Kidney (tissue), 14 donors: ENCODE data around the gene HLA-DQB2. TPM values are rescaled to one million over a fixed set of nuclear protein-coding genes. Genes with fewer than 3 reads are reported as not detected.
"Not testable (repeated sequence)": the region's sequence is repeated elsewhere in the genome, so short reads cannot be mapped to it uniquely, and the experiment has no call there.

ENCODE experiments used
- DNase-seq, 5 donors: peaks; one replicate each; pipeline ENCODE4 v3.0.0-alpha.2; 2013 to 2020
- FAIRE-seq: peaks from 2 replicates; lab custom pipeline; 2012; peaks lifted over from hg19 to GRCh38; lab: Jason Lieb, UNC
- H3K27ac ChIP-seq, 2 donors: one replicate each; pipeline ENCODE4 v1.7.0; 2013; ENCODE audit warnings: low read depth in 2 of 2, low read length in 2 of 2, inconsistent platforms in 1 of 2
- H3K27me3 ChIP-seq: one replicate; pipeline ENCODE4 v1.7.1; 2013; ENCODE audit warnings: low read length, inconsistent platforms; ENCODE audit not compliant: control insufficient read depth, insufficient read depth
- H3K36me3 ChIP-seq, 3 donors: one replicate each; pipeline versions ENCODE4 v1.7.0 to v1.7.1; 2013; ENCODE audit warnings: low read length in 3 of 3, control low read depth in 1 of 3, inconsistent platforms in 1 of 3; ENCODE audit not compliant: insufficient read depth in 3 of 3, control insufficient read depth in 2 of 3
- H3K4me1 ChIP-seq, 3 donors: one replicate each; pipeline versions ENCODE4 v1.7.0 to v1.7.1; 2013; ENCODE audit warnings: low read length in 3 of 3, inconsistent platforms in 1 of 3, low read depth in 1 of 3; ENCODE audit not compliant: control insufficient read depth in 2 of 3, insufficient read depth in 2 of 3
- H3K4me3 ChIP-seq, 3 donors: one replicate each; pipeline versions ENCODE4 v1.7.0 to v1.8.1; 2013; ENCODE audit warnings: low read length in 3 of 3, control low read depth in 1 of 3, inconsistent platforms in 1 of 3
- H3K9ac ChIP-seq, 3 donors: one replicate each; pipeline versions ENCODE4 v1.7.0 to v1.7.1; 2013; ENCODE audit warnings: low read length in 3 of 3, control low read depth in 1 of 3, inconsistent platforms in 1 of 3
- H3K9me3 ChIP-seq, 3 donors: one replicate each; pipeline versions ENCODE4 v1.7.0 to v1.7.1; 2013; ENCODE audit warnings: low read length in 3 of 3, control low read depth in 1 of 3, inconsistent platforms in 1 of 3; ENCODE audit not compliant: control insufficient read depth in 2 of 3, insufficient read depth in 1 of 3
- CTCF ChIP-seq: IDR thresholded peaks from 3 replicates; pipeline ENCODE4 v1.5.1; 2012; ENCODE audit warnings: mild to moderate bottlenecking, moderate library complexity, borderline replicate concordance; ENCODE audit not compliant: insufficient read depth; ENCODE audit errors: extremely low read depth
- intact Hi-C: fragments of 100-400 bp; cut with DNase I; formaldehyde crosslinking; loops from one replicate; pipeline ENCODE4 v1.11.1; 2022
- polyA plus RNA-seq: library from polyadenylated mRNA; stranded (reverse); fragments of 350-450 nt; fragmentation: Illumina TruSeq; extraction: RNeasy Lipid Tissue Mini Kit (QIAGEN cat#74804); gene quantifications from one replicate; pipeline ENCODE4 v1.2.3, GENCODE V29; 2014; ENCODE audit warnings: low read depth, low replicate concordance; ENCODE audit not compliant: insufficient read depth
- total RNA-seq: library from RNA; stranded (reverse); fragmentation: NEBNext Ultra II Directional; extraction: Animal tissue kit (Norgen Biotek cat#: 25700); gene quantifications from one replicate; pipeline ENCODE4 v1.2.1, GENCODE V29; 2021
- donor health status: control.
- donor health status: control.
- donor health status: control.
- donor health status: control.
- donor health status: control.
- donor health status: DM: yes; HTN: yes; CAD: no.
- donor health status: Normal renal cell carcinoma (clear cell type).

Gene HLA-DQB2
- total and polyA plus RNA-seq, 2 donors from 2014 or later, result 1.7 to 15.1 TPM

GRCh38 chr6:32761548-32761947, 1.8 kb downstream of the HLA-DQB2 start:
- no peaks in the 10 kb centered on the region for H3K9me3 ChIP-seq
- no peak for FAIRE-seq
- H3K4me3 ChIP-seq, result no peak overlapping the region
- no peak overlapping the region for H3K9ac ChIP-seq
- TF ChIP-seq CTCF, result no peak
- intact Hi-C loops, result no loop called here
- no peaks in the 10 kb centered on the region for H3K36me3 ChIP-seq
- peaks cover 4% of the 10 kb centered on the region for H3K27me3 ChIP-seq
- DNase-seq, result no peak
- H3K4me1 ChIP-seq, result no peaks in the 10 kb centered on the region
- no peak overlapping the region for H3K27ac ChIP-seq

DNA sequence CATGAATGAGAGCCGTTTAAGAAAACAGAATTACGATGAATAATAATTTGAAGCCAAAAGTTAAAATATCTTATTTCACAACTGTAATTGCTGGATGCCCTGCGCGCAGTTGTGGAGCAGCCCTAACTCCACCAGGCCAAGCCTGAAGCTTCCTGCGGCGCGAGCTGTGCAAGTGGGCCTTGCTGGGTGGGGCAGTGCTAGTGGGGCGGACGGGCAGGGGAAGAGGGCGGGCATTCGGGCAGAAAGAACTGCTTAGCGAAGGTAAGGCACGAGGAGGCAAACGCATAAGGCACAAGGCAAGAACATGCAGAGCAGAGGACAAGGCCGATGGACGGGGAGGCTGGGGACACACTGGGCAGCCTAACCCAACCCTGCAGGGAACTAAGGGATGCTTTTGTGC, 2.3 kb downstream of the HLA-DQB2 start:
- FAIRE-seq (no peak), DNase-seq (peak in 1 of 5 donors; percentile 65)
- Histone ChIP-seq H3K36me3 (no peaks in the 10 kb centered on the region), H3K27me3 (peaks cover 4% of the 10 kb centered on the region), H3K9me3 (no peaks in the 10 kb centered on the region), H3K9ac (no peak overlapping the region), H3K27ac (no peak overlapping the region), H3K4me1 (no peaks in the 10 kb centered on the region), H3K4me3 (no peak overlapping the region)
- no peak for TF ChIP-seq CTCF
- intact Hi-C loops, result no loop called here

GRCh38 chr6:32759669-32760068, 3.7 kb downstream of the HLA-DQB2 start:
- peaks cover 4% of the 10 kb centered on the region for H3K27me3 ChIP-seq
- intact Hi-C loops, result no loop called here
- no peak for TF ChIP-seq CTCF
- H3K4me1 ChIP-seq, result no peaks in the 10 kb centered on the region
- H3K36me3 ChIP-seq, result no peaks in the 10 kb centered on the region
- no peak overlapping the region for H3K9ac ChIP-seq
- H3K9me3 ChIP-seq, result no peaks in the 10 kb centered on the region
- H3K4me3 ChIP-seq, result no peak overlapping the region
- DNase-seq (no peak), FAIRE-seq (no peak)
- no peak overlapping the region for H3K27ac ChIP-seq

DNA sequence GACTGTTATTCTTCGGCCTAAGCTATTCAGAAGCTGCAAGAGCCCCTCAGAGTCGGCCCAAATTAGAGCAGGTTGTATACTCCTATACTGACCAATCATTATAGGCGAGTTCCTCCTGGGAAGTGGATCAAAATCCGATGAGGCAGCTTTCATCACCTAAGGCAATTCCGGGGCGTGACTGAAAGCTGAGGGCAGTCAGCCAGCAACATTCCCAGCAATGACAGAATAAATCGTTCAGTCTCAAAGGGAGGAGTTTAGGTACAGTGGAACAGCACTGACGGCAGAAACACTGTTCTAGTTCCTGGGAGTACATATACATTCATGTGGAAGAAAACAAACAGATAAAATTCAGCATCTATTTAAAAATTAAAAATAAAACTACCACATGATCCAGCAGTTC, 10.8 kb downstream of the HLA-DQB2 start:
- no peaks in the 10 kb centered on the region for H3K4me1 ChIP-seq
- TF ChIP-seq CTCF, result no peak
- H3K27me3 ChIP-seq, result no peaks in the 10 kb centered on the region
- intact Hi-C loops, result no loop called here
- H3K36me3 ChIP-seq, result no peaks in the 10 kb centered on the region
- H3K9ac ChIP-seq, result no peak overlapping the region
- DNase-seq (peak in 2 of 5 donors; percentile 34 to 39), FAIRE-seq (no peak)
- no peak overlapping the region for H3K4me3 ChIP-seq
- H3K9me3 ChIP-seq, result no peaks in the 10 kb centered on the region
- H3K27ac ChIP-seq, result no peak overlapping the region

DNA sequence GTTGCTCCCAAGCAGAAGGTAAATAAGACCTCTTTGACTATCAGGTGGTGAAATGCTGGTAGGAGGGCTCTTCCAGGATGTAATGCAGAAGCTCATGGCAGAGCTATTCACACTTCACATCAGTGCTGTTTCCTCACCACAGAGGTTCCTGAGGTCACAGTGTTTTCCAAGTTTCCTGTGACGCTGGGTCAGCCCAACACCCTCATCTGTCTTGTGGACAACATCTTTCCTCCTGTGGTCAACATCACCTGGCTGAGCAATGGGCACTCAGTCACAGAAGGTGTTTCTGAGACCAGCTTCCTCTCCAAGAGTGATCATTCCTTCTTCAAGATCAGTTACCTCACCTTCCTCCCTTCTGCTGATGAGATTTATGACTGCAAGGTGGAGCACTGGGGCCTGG, 17.7 kb downstream of the HLA-DQB2 start:
- intact Hi-C loops, H3K9ac ChIP-seq, H3K27me3 ChIP-seq, H3K4me3 ChIP-seq, FAIRE-seq, DNase-seq, H3K36me3 ChIP-seq, H3K27ac ChIP-seq, H3K9me3 ChIP-seq, H3K4me1 ChIP-seq: not testable (repeated sequence)
